Stimulated activated naive CD8-positive, alpha-beta T cell treated with anti-CD3 and anti-CD28 coated beads, Interleukin-15, Interleukin-2, amounts not matched to agents 100 U/mL and 50 U/mL, for 24 hours (primary cell): ENCODE measurements around the gene ATP7B.
A peak's percentile ranks its signal among the peaks of the same experiment; 100 is the strongest.

Source experiments
- ATAC-seq: fragments of 150-1000 bp; cut with Tn5 transposase; one replicate; pipeline ENCODE4 v1.10.0; 2021
- DNase-seq: peaks from one replicate; pipeline ENCODE4 v3.0.0; 2021

The ATP7B gene

GRCh38 chr13:51978796-51979556, 32.3 kb downstream of the ATP7B start:
- DNase-seq (no peak), ATAC-seq (no peak)

DNA sequence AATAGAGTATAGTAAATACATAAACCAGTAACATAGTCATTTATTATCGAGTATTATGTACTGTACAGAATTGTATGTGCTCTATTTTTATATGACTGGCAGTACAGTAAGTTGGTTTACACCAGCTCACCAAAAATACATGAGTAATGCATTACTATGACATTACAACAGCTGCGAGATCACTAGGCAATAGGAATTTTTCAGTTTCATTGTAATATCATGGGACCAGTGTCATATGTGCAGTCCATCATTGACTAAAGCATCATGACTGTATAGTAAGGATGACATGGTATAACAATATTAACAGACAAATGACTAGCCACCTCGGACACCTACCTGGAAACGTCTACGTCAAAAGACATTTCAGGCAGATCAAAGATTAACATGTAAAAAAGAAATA, 33.6 kb downstream of the ATP7B start:
- no peak for DNase-seq
- no peak for ATAC-seq

GRCh38 chr13:51976890-51977289, 34.4 kb downstream of the ATP7B start:
- no peak for DNase-seq
- no peak for ATAC-seq

DNA sequence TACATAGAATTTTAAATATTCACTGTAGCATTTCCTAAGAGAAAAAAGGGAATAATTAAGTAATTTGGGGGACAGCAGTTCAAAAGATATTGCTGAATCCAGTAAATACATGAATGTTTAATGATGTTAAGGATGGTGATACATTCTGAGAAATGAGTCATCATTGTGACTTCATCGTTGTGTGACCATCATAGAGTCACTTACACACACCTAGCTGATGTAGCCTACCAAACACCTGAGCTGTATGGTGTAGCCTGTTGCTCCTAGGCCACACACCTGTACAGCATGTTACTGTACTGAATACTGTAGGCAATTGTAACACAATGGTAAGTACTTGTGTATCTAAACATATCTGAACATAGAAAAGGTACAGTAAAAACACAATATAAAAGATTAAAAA, 34.8 kb downstream of the ATP7B start:
- DNase-seq = no peak
- peak; percentile 51 for ATAC-seq

DNA sequence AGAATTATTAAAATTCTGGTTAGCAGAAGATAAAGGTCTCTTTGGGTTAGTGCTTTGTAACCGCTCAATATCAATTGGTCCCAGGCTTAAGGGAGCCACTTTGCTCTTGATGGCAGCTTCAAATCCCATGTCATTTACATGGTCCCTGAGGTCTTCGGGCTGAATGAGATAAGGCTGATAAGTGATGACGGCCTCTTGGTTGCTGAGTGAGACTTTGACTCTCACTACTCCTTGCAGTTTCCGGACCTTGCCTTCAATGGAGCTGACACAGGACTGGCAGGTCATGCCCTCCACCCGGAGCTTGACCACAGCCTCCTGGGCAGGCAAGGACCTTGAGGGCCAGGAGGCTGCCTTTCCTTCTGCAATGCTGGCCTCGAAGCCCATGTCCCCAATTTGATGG, 36.8 kb downstream of the ATP7B start:
- no peak for DNase-seq
- ATAC-seq = no peak

- ATAC-seq (no peak), DNase-seq (no peak)
These were observed 39.5 kb downstream of the ATP7B start for GRCh38 chr13:51971520-51972426.

DNA sequence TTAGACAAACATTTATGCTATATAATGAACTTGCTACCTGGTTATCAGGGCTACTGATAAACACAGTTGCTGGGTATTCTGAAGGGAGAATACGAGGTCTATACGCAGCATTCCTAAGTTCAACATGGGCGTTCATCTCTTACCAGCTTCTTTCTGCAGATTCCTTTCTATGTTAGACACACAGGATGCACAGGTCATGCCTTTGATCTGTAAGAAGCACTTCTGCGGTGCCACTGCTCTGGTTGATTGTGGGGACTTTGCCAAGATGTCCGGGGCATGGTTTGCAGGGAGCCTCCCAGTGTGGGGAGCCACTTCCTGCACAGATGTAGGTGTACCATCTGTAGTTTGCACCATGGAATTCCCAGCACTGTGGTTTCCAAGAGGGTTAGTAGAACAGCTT, 40.9 kb downstream of the ATP7B start:
- ATAC-seq (no peak), DNase-seq (no peak)

DNA sequence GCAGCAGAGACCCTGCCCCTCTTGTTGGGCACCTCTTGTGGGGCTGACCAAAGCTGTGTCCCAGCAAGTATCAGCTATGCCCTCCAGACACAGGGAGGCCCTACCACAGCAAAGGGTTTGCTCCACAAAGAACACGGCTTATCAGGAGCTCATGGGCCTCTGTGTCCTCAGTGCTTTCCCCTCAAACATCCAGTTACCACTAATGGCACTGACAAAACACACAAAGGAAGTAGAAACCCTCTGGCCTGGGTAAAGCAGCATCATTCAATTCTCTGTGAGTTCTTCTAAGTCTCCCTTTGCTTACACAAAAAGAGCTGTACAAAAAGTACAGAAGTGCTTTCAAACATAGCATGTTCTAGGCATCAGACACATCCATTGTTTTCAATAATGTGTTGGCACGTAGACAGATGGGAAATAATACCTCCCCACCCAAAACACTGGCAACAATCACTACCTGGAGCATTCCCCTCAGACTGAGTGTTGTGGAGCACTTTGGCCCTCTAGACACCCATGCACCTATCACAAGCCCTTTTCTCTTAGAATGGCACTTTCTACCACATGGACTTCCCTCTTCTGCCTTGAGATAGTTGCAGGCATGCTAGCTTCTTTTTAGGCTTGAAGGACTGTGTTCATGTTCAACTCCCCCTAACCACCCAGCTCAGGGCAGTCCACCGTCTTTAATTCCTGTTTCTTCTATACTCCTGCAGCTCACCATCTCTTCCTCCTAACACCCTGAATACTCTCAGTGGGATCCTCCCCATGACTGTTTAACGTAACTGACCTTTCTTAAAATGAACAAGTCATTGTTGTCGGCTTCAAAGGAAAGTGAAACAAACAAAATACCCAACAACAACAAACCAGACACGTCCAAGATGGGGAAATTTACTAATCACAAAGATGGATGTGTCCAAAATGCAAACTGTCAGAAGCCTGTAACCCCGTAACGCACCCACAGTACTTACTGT, 43.5 kb downstream of the ATP7B start:
- no peak for DNase-seq

DNA sequence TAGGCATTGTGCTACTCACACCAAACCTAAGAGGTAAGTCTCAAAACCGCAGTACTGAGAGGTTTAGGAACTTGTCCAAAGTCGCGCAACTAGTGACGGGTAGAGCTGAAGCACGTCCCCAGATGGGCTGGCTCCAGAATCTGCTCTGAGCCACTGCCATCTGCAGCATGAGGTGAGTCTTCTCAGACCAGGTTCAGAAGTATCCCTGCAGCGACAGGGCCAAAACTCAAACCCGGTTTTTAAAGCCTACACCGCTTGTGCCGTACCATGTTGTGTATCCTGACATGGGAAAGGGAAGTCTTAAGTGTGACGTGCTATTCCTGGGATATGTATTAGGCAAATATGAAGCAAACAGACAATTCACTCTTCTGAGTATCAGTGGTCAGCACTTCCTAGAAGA, 45.1 kb downstream of the ATP7B start:
- no peak for ATAC-seq

More for the DNA sequence above, 43.5 kb downstream of the ATP7B start:
- ATAC-seq = no peak

DNA sequence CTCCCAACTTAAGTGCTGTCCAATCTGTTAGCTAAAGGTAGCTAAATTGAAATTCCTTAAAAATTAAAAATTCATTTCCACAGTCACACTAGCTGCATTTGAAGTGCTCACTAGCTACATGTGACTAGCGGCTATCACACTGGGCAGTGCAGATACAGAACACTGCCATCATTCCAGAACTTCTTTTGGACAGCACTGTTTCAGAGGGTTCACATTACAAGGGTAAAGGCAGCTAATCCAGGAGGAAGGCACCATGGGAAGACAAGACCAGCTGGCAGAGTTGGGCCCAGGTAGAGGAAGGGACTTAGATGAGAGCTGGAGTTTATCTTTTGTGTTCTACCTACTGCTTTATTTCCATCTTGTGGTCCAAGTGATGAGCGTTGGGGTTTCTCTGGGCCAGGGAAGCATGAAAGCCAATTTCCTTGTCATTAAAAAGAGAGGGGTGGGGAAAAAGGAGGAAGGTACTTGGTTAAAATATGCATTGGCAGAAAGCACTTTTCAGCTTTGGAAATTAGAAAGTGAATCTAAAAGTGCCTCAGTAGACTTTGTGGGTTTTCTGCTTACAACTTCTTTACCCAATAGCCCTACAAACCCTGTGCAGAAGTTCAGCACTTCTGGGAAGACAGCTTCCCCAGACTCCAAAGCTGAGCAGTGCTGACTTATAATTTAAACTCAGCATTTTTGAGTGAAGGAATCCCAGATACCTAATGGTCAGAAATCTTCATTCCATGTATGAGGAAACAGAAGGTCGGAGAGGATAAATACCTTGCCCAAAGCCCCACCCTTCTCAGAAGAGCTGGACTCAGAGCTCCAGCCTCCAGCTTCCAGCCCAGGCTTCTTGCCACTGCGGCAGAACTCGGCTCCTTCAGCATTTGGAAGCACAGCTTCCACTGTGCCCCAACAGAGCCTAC, 49.5 kb downstream of the ATP7B start:
- no peak for DNase-seq
- ATAC-seq = no peak

More for the DNA sequence above, 45.1 kb downstream of the ATP7B start:
- DNase-seq = no peak

DNA sequence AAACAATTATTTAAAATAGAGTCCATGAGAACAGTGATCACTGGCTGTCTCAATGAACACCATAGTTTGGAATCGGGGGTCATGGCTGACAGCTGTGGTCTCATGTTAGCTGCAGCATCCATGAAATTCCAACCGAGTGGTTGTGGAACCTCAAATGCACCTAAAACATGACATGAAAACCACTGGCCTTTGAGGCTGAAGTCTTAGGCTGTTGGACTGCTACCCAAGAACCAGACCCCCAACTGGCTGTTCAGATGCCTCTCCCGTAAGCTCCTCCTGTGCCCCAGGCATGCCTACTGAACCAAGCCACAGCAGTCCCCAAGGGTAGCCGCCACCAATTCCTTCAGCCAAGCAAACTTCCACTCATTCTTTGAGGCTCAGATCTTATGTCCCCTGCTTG, 50.5 kb downstream of the ATP7B start:
- DNase-seq (no peak), ATAC-seq (no peak)

GRCh38 chr13:51959773-51960172, 51.5 kb downstream of the ATP7B start:
- DNase-seq (no peak), ATAC-seq (peak; percentile 12)

- ATAC-seq (no peak), DNase-seq (no peak)
These were observed 53.1 kb downstream of the ATP7B start for GRCh38 chr13:51958217-51958547.

DNA sequence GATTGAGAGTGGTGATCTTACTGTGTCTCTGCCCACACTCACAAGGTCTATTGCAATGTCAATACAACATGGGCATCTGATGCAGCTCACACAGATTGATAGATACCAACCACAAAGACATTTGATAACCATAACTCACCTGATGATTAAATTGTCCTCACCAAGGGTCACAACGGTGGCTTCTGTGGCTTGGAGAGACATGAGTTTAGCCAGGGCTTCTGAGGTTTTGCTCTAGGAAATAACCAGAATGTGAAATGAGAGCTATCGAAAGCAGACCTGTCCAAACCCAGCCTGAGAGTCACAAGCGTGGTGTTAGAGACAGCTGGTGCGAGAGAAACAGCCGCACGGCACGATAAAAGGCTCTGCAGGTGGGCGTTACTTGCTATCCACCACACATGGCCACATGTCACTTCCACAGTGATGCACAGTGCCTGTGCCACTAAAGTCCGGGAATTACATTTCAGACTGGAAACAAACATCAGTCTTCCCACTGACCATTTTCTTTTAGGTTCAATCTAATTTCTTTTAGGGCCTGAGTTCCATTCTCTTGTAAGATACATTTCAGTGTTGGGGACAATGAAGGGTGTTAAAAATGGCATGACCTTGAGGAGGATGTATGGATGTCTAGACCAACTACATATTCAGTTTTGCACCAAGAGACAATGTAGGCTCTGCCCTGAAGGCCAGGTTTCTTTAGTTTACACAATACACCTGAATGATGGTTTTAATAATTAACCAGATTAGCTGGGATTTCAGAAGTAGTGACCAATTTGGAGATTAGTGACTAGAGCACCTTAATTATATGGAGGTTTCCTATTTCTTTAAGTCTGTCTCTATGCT, 53.7 kb downstream of the ATP7B start:
- DNase-seq (no peak), ATAC-seq (peak; percentile 25)

DNA sequence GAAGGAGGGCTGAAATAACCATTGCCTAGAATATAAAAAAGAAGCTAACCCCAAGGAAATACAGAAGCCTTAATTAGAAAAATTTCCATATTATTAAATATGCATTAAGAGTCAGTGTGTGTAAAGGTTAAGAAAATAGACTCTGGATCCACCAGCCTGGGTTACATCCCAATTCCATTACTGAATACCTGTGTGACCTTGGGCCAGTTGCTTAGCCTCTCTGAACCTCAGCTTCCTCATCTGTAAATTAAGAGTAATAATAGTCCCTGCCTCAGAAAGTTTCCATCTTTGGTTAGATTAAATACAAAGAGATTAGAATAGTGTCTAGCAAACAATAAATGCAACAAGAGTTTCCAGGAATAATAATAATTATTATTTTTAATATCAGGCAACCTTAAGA, 54.5 kb downstream of the ATP7B start:
- no peak for DNase-seq
- ATAC-seq = no peak

- DNase-seq (no peak), ATAC-seq (no peak)
These were observed 55.2 kb downstream of the ATP7B start for GRCh38 chr13:51955816-51956603.

DNA sequence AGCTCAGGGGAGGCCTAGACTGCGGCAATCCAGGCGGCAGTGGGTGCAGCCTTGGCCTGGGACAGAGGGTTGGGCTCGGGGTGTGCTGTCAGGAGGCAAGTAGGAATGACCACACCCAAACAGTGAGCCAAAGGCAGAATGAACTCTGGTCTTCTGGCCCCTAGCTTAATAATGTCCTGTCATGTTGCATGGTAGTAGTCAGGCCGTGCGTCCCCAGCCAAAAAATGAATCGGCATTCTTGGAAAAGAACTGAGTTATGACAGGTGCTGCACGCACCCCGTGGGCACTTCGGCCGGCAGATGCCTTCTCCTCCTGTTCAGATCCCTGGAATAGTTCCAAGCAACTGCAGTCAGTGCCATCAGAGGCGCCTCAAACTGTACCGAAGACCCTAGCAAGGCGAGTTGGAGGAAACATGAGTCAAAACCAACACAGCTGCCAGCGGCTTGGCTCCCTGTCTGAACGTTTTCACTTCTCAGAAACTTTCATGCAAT, 55.9 kb downstream of the ATP7B start:
- DNase-seq (no peak), ATAC-seq (no peak)

GRCh38 chr13:51953347-51954195, 57.7 kb downstream of the ATP7B start:
- DNase-seq = no peak
- no peak for ATAC-seq
